GM12878 (cell line): Measurements from ENCODE around the gene PREX1.

Source experiments
- CEBPB ChIP-seq, 2 experiments: fragments of 150-350 bp in 1 of 2; IDR thresholded peaks; 2 replicates each; pipeline ENCODE4 v1.6.1; 2012 to 2014; ENCODE audit warnings: low read depth in 2 of 2, low read length in 2 of 2, borderline replicate concordance in 1 of 2, inconsistent platforms in 1 of 2
- CHD1 ChIP-seq: IDR thresholded peaks from 2 replicates; pipeline ENCODE4 v1.6.1; 2012; ENCODE audit warnings: low read depth, low read length, improper control_type of control experiment
- CHD2 ChIP-seq: IDR thresholded peaks from 2 replicates; pipeline ENCODE4 v1.6.1; 2011; ENCODE audit warnings: low read depth, low read length, improper control_type of control experiment, borderline replicate concordance
- JUND ChIP-seq: IDR thresholded peaks from 2 replicates; pipeline ENCODE4 v1.6.1; 2012; ENCODE audit warnings: low read depth, mild to moderate bottlenecking, low read length, improper control_type of control experiment, moderate library complexity
- POLR2A ChIP-seq: IDR thresholded peaks from 2 replicates; pipeline ENCODE4 v1.6.1; 2011; ENCODE audit warnings: low read depth, mild to moderate bottlenecking, low read length
- RFX5 ChIP-seq: IDR thresholded peaks from 2 replicates; pipeline ENCODE4 v1.6.1; 2011; ENCODE audit warnings: low read depth, low read length, improper control_type of control experiment
- WRNIP1 ChIP-seq: IDR thresholded peaks from 2 replicates; pipeline ENCODE4 v1.6.1; 2011; ENCODE audit warnings: low read depth, low read length, improper control_type of control experiment, borderline replicate concordance
- TF ChIP-seq, protein P1 (sequence below), 3 experiments: IDR thresholded peaks in 2 of 3; conservative IDR thresholded peaks in 1 of 3; 2 replicates each; pipeline ENCODE4 v1.5.1; 2011; ENCODE audit warnings: low read depth in 3 of 3, low read length in 3 of 3, mild to moderate bottlenecking in 3 of 3, control low read depth in 2 of 3, moderate library complexity in 2 of 3, inconsistent platforms in 1 of 3, mixed read lengths in 1 of 3; ENCODE audit not compliant: control insufficient read depth in 2 of 3, insufficient read depth in 1 of 3; ENCODE audit errors: extremely low read depth in 1 of 3
- TF ChIP-seq, protein P2 (sequence below): IDR thresholded peaks from 2 replicates; pipeline ENCODE4 v1.6.1; 2011; ENCODE audit warnings: low read depth, mild to moderate bottlenecking, low read length, moderate library complexity, borderline replicate concordance; ENCODE audit errors: extremely low read depth

DNA sequence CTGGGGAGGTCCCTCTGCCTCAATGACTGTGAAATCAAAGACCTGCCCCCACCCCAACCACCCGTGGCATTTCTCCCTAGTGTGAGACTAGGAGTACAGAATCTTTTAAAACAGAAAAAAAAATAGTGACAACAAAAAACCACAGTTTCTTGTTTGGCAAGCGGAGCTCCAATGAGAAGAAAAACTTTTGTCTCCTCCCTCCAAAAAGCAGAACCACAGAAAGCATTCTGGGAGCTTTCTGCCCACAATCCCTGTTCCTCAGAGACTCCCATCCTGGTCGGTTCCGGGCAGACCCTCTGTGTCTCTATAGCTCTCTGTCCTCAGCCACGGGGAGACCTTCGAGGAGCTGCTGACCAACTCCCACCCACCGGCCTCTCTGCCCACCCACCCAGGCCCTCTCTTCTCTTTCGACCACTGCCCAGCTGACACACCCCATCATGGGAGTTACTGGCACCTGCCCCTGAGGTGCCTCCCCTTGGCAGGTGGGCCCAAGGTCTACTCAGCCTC, 4.9 kb downstream of the PREX1 start:
- no peak for TF ChIP-seq WRNIP1
- TF ChIP-seq, protein P1, sequence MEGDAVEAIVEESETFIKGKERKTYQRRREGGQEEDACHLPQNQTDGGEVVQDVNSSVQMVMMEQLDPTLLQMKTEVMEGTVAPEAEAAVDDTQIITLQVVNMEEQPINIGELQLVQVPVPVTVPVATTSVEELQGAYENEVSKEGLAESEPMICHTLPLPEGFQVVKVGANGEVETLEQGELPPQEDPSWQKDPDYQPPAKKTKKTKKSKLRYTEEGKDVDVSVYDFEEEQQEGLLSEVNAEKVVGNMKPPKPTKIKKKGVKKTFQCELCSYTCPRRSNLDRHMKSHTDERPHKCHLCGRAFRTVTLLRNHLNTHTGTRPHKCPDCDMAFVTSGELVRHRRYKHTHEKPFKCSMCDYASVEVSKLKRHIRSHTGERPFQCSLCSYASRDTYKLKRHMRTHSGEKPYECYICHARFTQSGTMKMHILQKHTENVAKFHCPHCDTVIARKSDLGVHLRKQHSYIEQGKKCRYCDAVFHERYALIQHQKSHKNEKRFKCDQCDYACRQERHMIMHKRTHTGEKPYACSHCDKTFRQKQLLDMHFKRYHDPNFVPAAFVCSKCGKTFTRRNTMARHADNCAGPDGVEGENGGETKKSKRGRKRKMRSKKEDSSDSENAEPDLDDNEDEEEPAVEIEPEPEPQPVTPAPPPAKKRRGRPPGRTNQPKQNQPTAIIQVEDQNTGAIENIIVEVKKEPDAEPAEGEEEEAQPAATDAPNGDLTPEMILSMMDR (IDR thresholded peaks at IDR 0.05 in 2 of 3, conservative IDR thresholded peaks at IDR 0.05 in 1 of 3; ENCODE audit: control insufficient read depth in 2 of 3, extremely low read depth in 1 of 3, insufficient read depth in 1 of 3, low read depth in 3 of 3, low read length in 3 of 3), result no peak
- TF ChIP-seq RFX5, result no peak
- TF ChIP-seq CHD2, result no peak
- TF ChIP-seq JUND, result no peak
- TF ChIP-seq, protein P2, sequence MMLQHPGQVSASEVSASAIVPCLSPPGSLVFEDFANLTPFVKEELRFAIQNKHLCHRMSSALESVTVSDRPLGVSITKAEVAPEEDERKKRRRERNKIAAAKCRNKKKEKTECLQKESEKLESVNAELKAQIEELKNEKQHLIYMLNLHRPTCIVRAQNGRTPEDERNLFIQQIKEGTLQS, result no peak
- no peak for TF ChIP-seq CEBPB (IDR thresholded peaks at IDR 0.05; ENCODE audit: borderline replicate concordance in 1 of 2, low read depth in 2 of 2, low read length in 2 of 2)
- no peak for TF ChIP-seq CHD1
- TF ChIP-seq POLR2A, result no peak
